Rectal smooth muscle tissue (tissue), 1 donor: ENCODE results near the gene FAM98C.
A peak's percentile ranks its signal among the peaks of the same experiment; 100 is the strongest.
"Not testable (repeated sequence)": the region's sequence is repeated elsewhere in the genome, so short reads cannot be mapped to it uniquely, and the experiment has no call there.

Experiments
- H3K27ac ChIP-seq: one replicate; pipeline ENCODE4 v1.7.0; 2013; ENCODE audit warnings: low read depth, low read length, inconsistent platforms
- H3K27me3 ChIP-seq: one replicate; pipeline ENCODE4 v1.7.0; 2013; ENCODE audit warnings: low read length; ENCODE audit not compliant: control insufficient read depth, insufficient read depth
- H3K36me3 ChIP-seq: one replicate; pipeline ENCODE4 v1.7.0; 2013; ENCODE audit warnings: low read length; ENCODE audit not compliant: control insufficient read depth, insufficient read depth
- H3K4me1 ChIP-seq: one replicate; pipeline ENCODE4 v1.7.0; 2013; ENCODE audit warnings: low read length; ENCODE audit not compliant: control insufficient read depth, insufficient read depth
- H3K4me3 ChIP-seq: one replicate; pipeline ENCODE4 v1.7.0; 2013; ENCODE audit warnings: low read length
- H3K9ac ChIP-seq: one replicate; pipeline ENCODE4 v1.7.0; 2013; ENCODE audit warnings: low read length

The FAM98C gene

DNA sequence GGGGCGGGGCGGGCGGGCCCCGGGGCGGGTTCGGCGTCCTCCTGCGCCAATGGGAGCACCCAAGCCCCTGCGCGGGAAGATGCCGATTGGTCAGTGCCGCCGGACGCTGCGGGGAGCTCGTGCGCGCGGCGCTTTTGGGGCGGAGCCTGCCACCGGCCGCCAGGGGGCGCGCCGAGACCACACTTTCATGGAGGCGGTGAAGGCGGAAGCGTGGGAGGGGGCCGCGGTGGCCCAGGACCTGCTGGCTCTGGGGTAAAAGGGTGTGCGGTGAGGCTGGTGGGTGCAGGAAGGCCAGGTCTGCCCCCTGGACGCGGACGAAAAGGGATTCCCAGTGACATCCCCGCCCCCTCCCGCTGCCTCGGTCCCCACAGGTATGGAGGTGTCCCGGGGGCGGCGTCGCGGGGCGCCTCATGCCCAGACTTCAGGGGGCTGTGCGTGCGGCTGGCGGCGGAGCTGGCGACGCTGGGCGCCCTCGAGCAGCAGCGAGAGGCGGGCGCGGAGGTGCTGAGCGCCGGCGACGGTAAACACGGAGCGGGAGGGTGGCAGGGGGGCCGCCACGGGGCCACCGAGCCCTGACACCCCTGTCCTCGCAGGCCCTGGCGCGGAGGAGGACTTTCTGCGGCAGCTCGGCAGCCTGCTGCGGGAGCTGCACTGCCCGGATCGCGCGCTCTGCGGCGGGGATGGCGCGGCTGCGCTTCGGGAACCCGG lies at the start of gene FAM98C:
TSS of gene FAM98C (plus strand) at position 127 of the 708 bp plus-strand sequence. CDS start at position 188, 61 bp downstream.
- Histone ChIP-seq H3K4me3 (peak within 1 kb of the TSS; percentile 67), H3K27ac (peak within 1 kb of the TSS; percentile 40), H3K27me3 (no peaks in the 10 kb centered on the region), H3K9ac (peak within 1 kb of the TSS; percentile 16), H3K4me1 (no peaks in the 10 kb centered on the region), H3K36me3 (no peaks in the 10 kb centered on the region)

DNA sequence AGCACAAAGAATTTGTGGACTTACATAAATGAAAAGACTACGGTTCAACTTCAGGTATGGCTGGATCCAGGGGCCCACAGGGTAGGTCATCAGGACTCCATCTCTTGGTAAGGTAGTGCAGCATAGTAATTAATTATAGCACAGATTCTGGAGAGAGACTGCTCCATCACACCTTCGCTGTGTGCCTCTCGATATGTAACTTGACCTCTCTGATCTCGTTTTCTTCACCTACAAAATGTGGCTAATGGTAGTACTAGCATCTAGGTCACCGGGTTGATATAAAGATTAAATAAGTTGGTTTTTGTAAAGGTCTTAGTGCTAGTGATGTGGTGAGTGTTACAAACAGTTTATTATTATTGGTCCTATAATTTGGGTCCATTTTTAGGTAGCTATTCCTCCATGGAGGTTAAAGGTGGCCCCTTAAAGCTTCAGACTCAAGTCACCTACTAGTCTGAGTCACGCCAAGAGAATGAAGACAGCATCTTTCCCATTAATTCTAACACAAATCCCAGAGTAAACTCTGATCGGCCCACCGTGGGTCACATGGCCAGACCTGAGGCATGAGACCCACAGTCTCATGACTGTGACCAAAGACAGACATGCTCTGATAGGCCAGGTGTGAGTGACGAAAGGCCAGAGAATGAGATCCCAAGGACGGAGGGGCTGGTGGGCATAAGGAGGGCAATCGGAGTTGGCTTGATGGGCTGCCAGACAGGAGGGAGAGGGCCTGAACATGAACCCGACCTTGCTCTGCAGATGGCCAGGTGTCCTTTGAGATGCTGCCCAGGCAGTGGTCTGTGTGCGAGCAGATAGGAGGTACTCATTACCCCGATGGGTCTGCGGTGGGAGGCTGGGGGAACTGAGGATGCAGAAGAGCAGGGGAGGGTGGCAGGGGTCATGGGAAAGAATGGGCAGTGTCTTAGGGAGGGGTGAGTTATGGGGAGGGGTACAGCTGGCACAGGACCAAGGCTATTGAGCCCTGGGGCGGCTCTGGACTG lies 46.9 kb upstream of the FAM98C start:
- no peak overlapping the region for H3K27ac ChIP-seq
- H3K27me3 ChIP-seq: peaks cover 16% of the 10 kb centered on the region
- no peak overlapping the region for H3K4me3 ChIP-seq
- H3K4me1 ChIP-seq: no peaks in the 10 kb centered on the region
- H3K9ac ChIP-seq: no peak overlapping the region
- no peaks in the 10 kb centered on the region for H3K36me3 ChIP-seq

- Histone ChIP-seq H3K4me1 (no peaks in the 10 kb centered on the region), H3K4me3 (no peak overlapping the region), H3K27me3 (peaks cover 17% of the 10 kb centered on the region), H3K27ac (no peak overlapping the region), H3K9ac (no peak overlapping the region), H3K36me3 (no peaks in the 10 kb centered on the region)
Measured at GRCh38 chr19:38358071-38358470, 44.8 kb upstream of the FAM98C start.

DNA sequence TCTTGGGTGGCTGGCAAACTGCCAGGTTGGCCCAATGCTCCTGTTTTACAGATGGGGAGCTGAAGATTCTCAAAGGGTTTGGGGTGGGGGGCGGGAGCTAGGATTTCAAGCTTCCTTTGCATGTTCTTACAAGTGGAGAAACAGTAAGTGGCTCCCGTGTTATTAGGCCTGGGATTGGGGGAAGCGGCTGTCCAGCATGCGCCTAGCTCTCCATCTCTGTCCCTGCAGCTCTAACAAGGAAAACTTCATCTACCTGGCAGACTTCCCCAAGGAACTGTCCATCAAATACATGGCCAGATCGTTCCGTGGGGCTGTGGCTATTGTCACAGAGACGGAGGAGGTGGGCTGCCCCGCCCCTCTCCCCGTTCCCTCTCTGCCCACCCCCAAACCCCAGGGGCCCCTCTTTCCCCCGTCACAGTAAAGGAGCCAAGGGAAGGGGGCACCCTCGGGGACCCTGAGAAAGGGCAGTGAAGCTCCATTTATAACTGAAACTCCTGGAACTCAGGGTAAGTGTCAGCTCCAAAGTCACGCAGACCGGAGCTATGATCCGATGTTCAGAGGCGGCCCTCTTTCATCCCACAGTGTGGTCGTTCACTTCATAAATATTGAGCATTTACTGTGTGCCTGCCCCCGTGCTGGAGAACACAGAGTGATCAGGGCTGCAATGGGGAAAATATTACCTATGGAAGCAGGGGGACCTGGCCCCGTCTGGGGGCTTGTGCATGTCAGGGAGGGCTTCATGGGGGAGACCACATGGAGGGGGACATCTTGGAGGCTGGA lies 43.5 kb upstream of the FAM98C start:
- Histone ChIP-seq H3K27ac (no peak overlapping the region), H3K27me3 (peaks cover 17% of the 10 kb centered on the region), H3K36me3 (no peaks in the 10 kb centered on the region), H3K4me1 (no peaks in the 10 kb centered on the region), H3K9ac (no peak overlapping the region), H3K4me3 (no peak overlapping the region)

GRCh38 chr19:38360351-38360750 lies 42.5 kb upstream of the FAM98C start:
- H3K4me1 ChIP-seq: no peaks in the 10 kb centered on the region

DNA sequence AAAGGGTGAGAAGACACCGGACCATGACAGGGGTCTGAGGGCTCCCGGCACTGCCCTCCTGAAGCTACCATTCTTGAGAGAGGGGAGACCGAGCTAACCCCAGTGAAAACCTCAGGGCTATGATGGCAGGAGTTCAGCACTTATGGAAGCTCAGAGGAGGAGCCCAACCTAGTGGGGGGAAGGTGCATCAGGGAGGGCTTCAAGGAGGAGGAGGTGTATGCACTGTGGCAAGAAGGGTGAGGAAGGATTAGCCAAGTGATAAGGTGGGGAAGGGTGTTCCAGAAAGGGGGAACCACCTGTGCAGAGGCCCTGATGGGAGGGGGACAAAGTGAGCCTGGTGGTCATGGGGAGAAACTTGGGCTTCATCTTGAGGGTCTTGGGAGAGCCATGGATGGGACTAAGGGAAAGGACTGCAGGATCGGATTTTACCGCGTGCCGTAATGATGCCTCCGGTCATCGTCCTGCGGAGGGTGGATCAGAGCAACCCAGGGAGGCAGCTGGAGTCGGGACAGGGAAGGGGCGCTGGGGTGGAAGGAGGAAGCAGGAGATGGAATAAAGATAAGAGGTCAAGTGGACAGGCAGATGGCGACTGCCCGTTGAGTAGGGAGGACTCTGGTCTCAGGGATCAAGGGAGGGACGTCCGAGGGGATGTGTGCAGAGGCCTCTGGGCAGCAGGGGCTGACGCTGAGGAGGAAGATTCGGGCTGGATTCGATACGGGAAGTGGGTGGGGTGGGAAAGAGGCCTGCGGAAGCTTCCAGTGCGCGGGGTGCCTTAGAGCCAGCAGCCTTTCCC lies 41.9 kb upstream of the FAM98C start:
- Histone ChIP-seq H3K4me3 (peak overlapping the region; percentile 71), H3K9ac (no peak overlapping the region), H3K36me3 (no peaks in the 10 kb centered on the region), H3K4me1 (no peaks in the 10 kb centered on the region), H3K27ac (no peak overlapping the region), H3K27me3 (peaks cover 15% of the 10 kb centered on the region)

More at GRCh38 chr19:38360351-38360750, 42.5 kb upstream of the FAM98C start:
- H3K27ac ChIP-seq: no peak overlapping the region
- no peak overlapping the region for H3K4me3 ChIP-seq
- H3K36me3 ChIP-seq: no peaks in the 10 kb centered on the region
- no peak overlapping the region for H3K9ac ChIP-seq
- H3K27me3 ChIP-seq: peaks cover 15% of the 10 kb centered on the region

DNA sequence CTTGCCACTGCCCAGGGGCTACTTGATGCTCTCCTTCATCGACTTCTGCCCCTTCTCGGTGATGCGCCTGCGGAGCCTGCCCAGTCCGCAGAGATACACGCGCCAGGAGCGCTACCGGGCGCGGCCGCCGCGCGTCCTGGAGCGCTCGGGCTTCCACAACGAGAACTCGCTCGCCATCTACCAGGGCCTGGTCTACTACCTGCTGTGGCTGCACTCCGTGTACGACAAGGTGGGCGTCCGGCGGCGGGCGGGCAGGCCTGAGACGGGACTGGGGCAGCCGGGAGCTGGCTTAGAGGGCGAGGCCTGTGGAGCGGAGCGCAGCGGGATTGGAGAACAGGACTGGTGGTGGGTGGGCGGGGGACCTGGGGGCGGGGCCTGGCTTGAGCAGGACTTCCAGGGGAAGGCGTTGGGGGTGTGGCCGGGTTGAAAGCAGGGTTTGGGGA lies 41.2 kb upstream of the FAM98C start:
- Histone ChIP-seq H3K9ac (no peak overlapping the region), H3K27ac (no peak overlapping the region), H3K36me3 (no peaks in the 10 kb centered on the region), H3K4me1 (no peaks in the 10 kb centered on the region), H3K27me3 (peaks cover 10% of the 10 kb centered on the region), H3K4me3 (peak overlapping the region; percentile 71)

DNA sequence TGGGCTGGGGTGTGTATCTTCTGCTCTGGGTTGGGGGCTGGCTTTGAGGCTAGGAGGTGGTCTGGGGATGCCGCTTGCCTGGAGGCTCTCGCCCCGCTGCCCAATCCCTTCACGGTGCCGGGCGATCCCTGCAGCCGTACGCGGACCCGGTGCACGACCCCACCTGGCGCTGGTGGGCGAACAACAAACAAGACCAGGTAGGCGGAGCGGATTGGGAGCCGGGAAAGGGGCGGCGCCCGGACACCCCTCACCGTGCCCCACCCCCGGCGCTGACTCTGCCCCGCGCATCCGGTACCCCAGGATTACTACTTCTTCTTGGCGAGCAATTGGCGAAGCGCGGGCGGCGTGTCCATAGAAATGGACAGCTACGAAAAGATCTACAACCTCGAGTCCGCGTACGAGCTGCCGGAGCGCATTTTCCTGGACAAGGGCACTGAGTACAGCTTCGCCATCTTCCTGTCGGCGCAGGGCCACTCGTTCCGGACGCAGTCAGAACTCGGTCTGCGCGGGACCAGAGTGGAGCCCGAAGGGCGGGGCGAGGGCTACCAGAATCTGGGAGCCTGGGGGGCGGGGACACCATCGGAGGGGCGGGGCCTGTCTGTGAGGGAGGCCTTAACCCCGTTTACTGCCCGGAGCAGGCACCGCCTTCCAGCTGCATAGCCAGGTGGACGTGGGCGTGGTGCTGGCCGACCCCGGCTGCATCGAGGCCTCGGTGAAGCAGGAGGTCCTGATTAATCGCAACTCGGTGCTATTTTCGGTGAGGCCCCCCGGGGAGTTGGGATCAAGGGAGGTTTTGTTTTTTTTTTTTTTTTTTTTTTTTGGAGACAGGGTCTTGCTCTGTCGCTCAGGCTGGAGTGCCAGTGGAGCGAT lies 40.6 kb upstream of the FAM98C start:
- no peak overlapping the region for H3K9ac ChIP-seq
- H3K27ac ChIP-seq: no peak overlapping the region
- peaks cover 9% of the 10 kb centered on the region for H3K27me3 ChIP-seq

GRCh38 chr19:38362946-38363688 lies 39.8 kb upstream of the FAM98C start:
- not testable (repeated sequence) for H3K27ac ChIP-seq, H3K4me1 ChIP-seq, H3K9ac ChIP-seq, H3K36me3 ChIP-seq
- Histone ChIP-seq H3K4me3 (peak overlapping the region; percentile 71), H3K27me3 (peaks cover 12% of the 10 kb centered on the region)

More for the DNA sequence above, 40.6 kb upstream of the FAM98C start:
- Histone ChIP-seq H3K4me1 (no peaks in the 10 kb centered on the region), H3K4me3 (peak overlapping the region; percentile 71), H3K36me3 (no peaks in the 10 kb centered on the region)

DNA sequence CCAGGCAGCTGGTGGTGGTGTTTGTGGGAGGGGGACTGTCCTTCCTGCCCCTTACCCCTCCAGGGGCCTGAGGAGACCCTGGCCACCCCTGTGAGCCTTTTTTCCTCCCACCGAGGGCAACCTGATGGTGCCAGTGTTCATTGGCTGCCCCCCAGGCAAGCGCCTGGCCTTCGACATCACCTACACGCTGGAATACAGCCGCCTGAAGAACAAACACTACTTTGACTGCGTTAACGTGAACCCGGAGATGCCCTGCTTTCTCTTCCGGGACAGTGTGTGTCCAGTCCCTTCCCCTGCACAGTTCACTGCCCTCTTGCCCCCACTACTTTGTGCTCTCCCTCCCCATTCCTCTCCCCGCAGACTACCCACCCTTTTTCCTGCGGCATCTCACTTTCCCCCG lies 35.9 kb upstream of the FAM98C start:
- no peaks in the 10 kb centered on the region for H3K4me1 ChIP-seq
- no peak overlapping the region for H3K9ac ChIP-seq
- no peaks in the 10 kb centered on the region for H3K36me3 ChIP-seq
- peaks cover 3% of the 10 kb centered on the region for H3K27me3 ChIP-seq
- no peak overlapping the region for H3K4me3 ChIP-seq
- H3K27ac ChIP-seq: no peak overlapping the region
